GM21360 (cell line): ENCODE measurements around the gene IL24.
"Not testable (repeated sequence)": the region's sequence is repeated elsewhere in the genome, so short reads cannot be mapped to it uniquely, and the experiment has no call there.

Experiments
- ATAC-seq: cut with Tn5 transposase; IDR thresholded peaks from one replicate; pipeline ENCODE4 v1.9.1; 2021; ENCODE audit warnings: mild to moderate bottlenecking, moderate library complexity; ENCODE audit not compliant: unreplicated experiment

The IL24 gene

GRCh38 chr1:206897175-206897574 is at the start of gene IL24:
Gene IL24, plus strand, starts transcription at chr1:206897443. Its CDS starts 390 bp downstream, at chr1:206897833.
- ATAC-seq = no peak

GRCh38 chr1:206847946-206848345 is 49.3 kb upstream of the IL24 start:
- no peak for ATAC-seq

- ATAC-seq = no peak
Measured at GRCh38 chr1:206850401-206850800, 46.8 kb upstream of the IL24 start.

- no peak for ATAC-seq
Measured at GRCh38 chr1:206851341-206852010, 45.8 kb upstream of the IL24 start.

GRCh38 chr1:206852662-206853061 is 44.6 kb upstream of the IL24 start:
- ATAC-seq = not testable (repeated sequence)

- not testable (repeated sequence) for ATAC-seq
Measured at GRCh38 chr1:206853696-206854095, 43.5 kb upstream of the IL24 start.

GRCh38 chr1:206854401-206855129 is 42.7 kb upstream of the IL24 start:
- ATAC-seq = no peak

- no peak for ATAC-seq
Measured at GRCh38 chr1:206855859-206856258, 41.4 kb upstream of the IL24 start.

GRCh38 chr1:206856674-206857464 is 40.4 kb upstream of the IL24 start:
- no peak for ATAC-seq

GRCh38 chr1:206859082-206859521 is 38.1 kb upstream of the IL24 start:
- ATAC-seq = no peak

- ATAC-seq = no peak
Measured at GRCh38 chr1:206860165-206860564, 37.1 kb upstream of the IL24 start.

GRCh38 chr1:206863266-206863665 is 34.0 kb upstream of the IL24 start:
- no peak for ATAC-seq

GRCh38 chr1:206864939-206865671 is 32.1 kb upstream of the IL24 start, which contains the start of gene IL20:
Gene IL20, plus strand, starts transcription at chr1:206865623. Its CDS starts 230 bp downstream, at chr1:206865853.
- no peak for ATAC-seq

GRCh38 chr1:206866062-206866461 is 31.2 kb upstream of the IL24 start:
- ATAC-seq = no peak

- no peak for ATAC-seq
Measured at GRCh38 chr1:206867239-206867638, 30.0 kb upstream of the IL24 start.

GRCh38 chr1:206867716-206868115 is 29.5 kb upstream of the IL24 start:
- ATAC-seq = no peak

GRCh38 chr1:206868264-206868663 is 29.0 kb upstream of the IL24 start:
- no peak for ATAC-seq

GRCh38 chr1:206872139-206872538 is 25.1 kb upstream of the IL24 start:
- no peak for ATAC-seq

GRCh38 chr1:206873603-206874188 is 23.5 kb upstream of the IL24 start:
- ATAC-seq = no peak

- ATAC-seq = no peak
Measured at GRCh38 chr1:206875752-206876377, 21.4 kb upstream of the IL24 start.
